ENCODE results near the gene DUX4. TPM values are rescaled to one million over a fixed set of nuclear protein-coding genes. Genes with fewer than 3 reads are reported as not detected.
"Not testable (repeated sequence)": the region's sequence is repeated elsewhere in the genome, so short reads cannot be mapped to it uniquely, and the experiment has no call there.

The DUX4 gene
- total and polyA plus RNA-seq, 2 donors (not counting 1 experiment from before 2014, with no cell fraction given), result not detected

GRCh38 chr4:190180947-190181346 lies 7.4 kb downstream of the DUX4 start:
- H3K36me3 ChIP-seq (ENCODE audit: control insufficient read depth, insufficient read depth, low read length); H3K9ac ChIP-seq (ENCODE audit: insufficient read depth, low read length); H3K79me2 ChIP-seq (ENCODE audit: control insufficient read depth, insufficient read depth, low read length); H3K27me3 ChIP-seq (ENCODE audit: control insufficient read depth, insufficient read depth, low read length); H3K4me2 ChIP-seq (ENCODE audit: extremely low read depth, insufficient read depth, low read length); H3K4me1 ChIP-seq (ENCODE audit: control insufficient read depth, extremely low read depth, insufficient read depth, low read length); H3K9me3 ChIP-seq (ENCODE audit: control insufficient read depth, insufficient read depth, low read depth, low read length); H2AFZ ChIP-seq (ENCODE audit: low read length); H3K27ac ChIP-seq (ENCODE audit: insufficient read depth, low read length); H4K20me1 ChIP-seq (ENCODE audit: control insufficient read depth, extremely low read depth, insufficient read depth, low read length); H3K4me3 ChIP-seq (replicated peaks in 1 of 4; ENCODE audit: control extremely low read depth in 1 of 4, insufficient read depth in 1 of 4, low read depth in 3 of 4, low read length in 4 of 4); DNase-seq (ENCODE audit: low read depth in 2 of 2): not testable (repeated sequence)

- not testable (repeated sequence) for H3K4me1 ChIP-seq (ENCODE audit: control insufficient read depth, extremely low read depth, insufficient read depth, low read length); H3K9ac ChIP-seq (ENCODE audit: insufficient read depth, low read length); H3K27me3 ChIP-seq (ENCODE audit: control insufficient read depth, insufficient read depth, low read length); H4K20me1 ChIP-seq (ENCODE audit: control insufficient read depth, extremely low read depth, insufficient read depth, low read length); H3K4me2 ChIP-seq (ENCODE audit: extremely low read depth, insufficient read depth, low read length); H3K79me2 ChIP-seq (ENCODE audit: control insufficient read depth, insufficient read depth, low read length); H3K27ac ChIP-seq (ENCODE audit: insufficient read depth, low read length); H2AFZ ChIP-seq (ENCODE audit: low read length); H3K4me3 ChIP-seq (replicated peaks in 1 of 4; ENCODE audit: control extremely low read depth in 1 of 4, insufficient read depth in 1 of 4, low read depth in 3 of 4, low read length in 4 of 4); H3K9me3 ChIP-seq (ENCODE audit: control insufficient read depth, insufficient read depth, low read depth, low read length); DNase-seq (ENCODE audit: low read depth in 2 of 2); H3K36me3 ChIP-seq (ENCODE audit: control insufficient read depth, insufficient read depth, low read length)
These were observed 8.0 kb downstream of the DUX4 start for GRCh38 chr4:190181481-190182100.

GRCh38 chr4:190203510-190203909 lies 29.9 kb downstream of the DUX4 start:
- not testable (repeated sequence) for H3K4me2 ChIP-seq (ENCODE audit: extremely low read depth, insufficient read depth, low read length); H2AFZ ChIP-seq (ENCODE audit: low read length); DNase-seq (ENCODE audit: low read depth in 2 of 2); H3K4me1 ChIP-seq (ENCODE audit: control insufficient read depth, extremely low read depth, insufficient read depth, low read length); H3K9me3 ChIP-seq (ENCODE audit: control insufficient read depth, insufficient read depth, low read depth, low read length); H3K36me3 ChIP-seq (ENCODE audit: control insufficient read depth, insufficient read depth, low read length); H3K79me2 ChIP-seq (ENCODE audit: control insufficient read depth, insufficient read depth, low read length); H3K27me3 ChIP-seq (ENCODE audit: control insufficient read depth, insufficient read depth, low read length); H4K20me1 ChIP-seq (ENCODE audit: control insufficient read depth, extremely low read depth, insufficient read depth, low read length); H3K27ac ChIP-seq (ENCODE audit: insufficient read depth, low read length); H3K4me3 ChIP-seq (replicated peaks in 1 of 4; ENCODE audit: control extremely low read depth in 1 of 4, insufficient read depth in 1 of 4, low read depth in 3 of 4, low read length in 4 of 4); H3K9ac ChIP-seq (ENCODE audit: insufficient read depth, low read length)

Other genes starting within 250 kb of the DUX4 start
- gene FRG1, start 232.9 kb upstream of the DUX4 start, total RNA-seq, result 21.0 and 30.3 TPM in 2 replicates
- gene FRG1, start 232.9 kb upstream of the DUX4 start, polyA plus RNA-seq, result 31.1 and 35.7 TPM in 2 replicates
- gene FRG2, start 146.5 kb upstream of the DUX4 start, total RNA-seq, result not detected in 2 replicates
- gene FRG2, start 146.5 kb upstream of the DUX4 start, polyA plus RNA-seq, result not detected in 2 replicates
- gene DBET, start 109.3 kb upstream of the DUX4 start, total RNA-seq, result not detected in 2 replicates
- not detected in 2 replicates for gene DBET, start 109.3 kb upstream of the DUX4 start, polyA plus RNA-seq

Data from fibroblast of lung (primary cell).